ENCODE measurements around the gene DAPK2.

Gene DAPK2

DNA sequence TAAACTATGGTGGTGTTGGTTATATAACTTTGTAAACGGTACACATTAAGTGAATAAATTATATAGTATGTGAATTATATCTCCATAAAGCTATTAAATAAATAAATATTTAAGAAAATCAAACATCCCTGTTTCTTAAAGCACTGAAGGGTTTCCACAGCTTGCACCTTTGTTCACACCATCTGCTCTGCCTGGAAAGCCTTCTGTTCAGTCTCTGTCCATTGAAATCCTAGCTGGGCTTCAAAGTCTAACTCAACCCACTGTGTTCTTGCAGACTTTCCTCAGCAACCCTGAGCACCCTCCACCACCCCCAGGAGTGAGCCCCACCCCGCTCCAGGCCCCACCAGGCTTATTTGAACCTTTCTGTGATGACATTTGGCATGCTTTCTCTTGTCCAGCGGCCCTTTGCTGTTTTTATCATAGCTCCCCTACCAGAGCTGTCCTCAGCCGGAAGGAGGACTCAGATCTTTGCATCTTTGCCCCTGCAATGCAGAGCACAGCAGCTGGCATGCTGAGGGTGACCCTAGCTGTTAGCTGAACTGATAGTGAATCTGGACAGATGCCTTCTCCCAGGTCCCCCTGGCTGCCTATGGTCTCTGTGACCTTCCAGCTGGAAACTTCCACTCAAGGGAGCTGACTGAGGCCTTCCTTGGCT lies 105.2 kb downstream of the DAPK2 start:
- TF ChIP-seq CTCF (IDR thresholded peaks at IDR 0.05; ENCODE audit: control insufficient read depth, extremely low read depth, insufficient read depth): no peak
- no peak overlapping the region for H3K4me3 ChIP-seq (ENCODE audit: low read depth, low read length)
- DNase-seq (ENCODE audit: low read depth): no peak

GRCh38 chr15:63939531-63940130 lies 106.7 kb downstream of the DAPK2 start:
- no peak for DNase-seq (ENCODE audit: low read depth)
- TF ChIP-seq CTCF (IDR thresholded peaks at IDR 0.05; ENCODE audit: control insufficient read depth, extremely low read depth, insufficient read depth): no peak
- no peak overlapping the region for H3K4me3 ChIP-seq (ENCODE audit: low read depth, low read length)

DNA sequence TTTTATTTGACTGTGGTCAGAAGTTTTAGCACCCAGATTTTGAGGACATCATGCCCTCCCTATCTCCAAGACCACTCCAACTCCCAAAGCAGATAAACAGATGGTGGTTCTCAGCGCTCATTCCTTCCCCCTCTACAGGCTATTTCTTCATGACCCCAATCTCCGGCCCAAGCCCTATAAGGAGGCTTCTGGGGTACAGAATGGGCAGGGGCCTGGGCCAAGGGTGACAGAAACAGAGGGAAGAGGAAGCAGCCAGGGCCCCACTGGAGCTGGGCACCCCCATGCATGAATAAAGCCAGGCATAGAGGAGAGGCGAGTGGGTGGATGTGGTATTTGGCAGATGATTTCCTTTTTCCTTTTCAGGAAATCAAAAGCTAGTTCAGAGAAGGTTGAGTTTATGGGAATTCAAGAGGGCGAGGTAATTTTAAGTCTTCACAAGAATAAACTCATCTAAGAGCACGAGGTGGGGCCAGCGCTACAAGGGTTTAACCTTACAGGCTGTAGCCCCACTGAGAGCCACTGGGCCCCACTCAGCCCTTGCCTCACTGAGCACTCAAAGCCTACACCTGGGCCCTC lies 107.7 kb downstream of the DAPK2 start:
- no peak for TF ChIP-seq CTCF (IDR thresholded peaks at IDR 0.05; ENCODE audit: control insufficient read depth, extremely low read depth, insufficient read depth)
- H3K4me3 ChIP-seq (ENCODE audit: low read depth, low read length): no peak overlapping the region
- no peak for DNase-seq (ENCODE audit: low read depth)

- no peak for DNase-seq (ENCODE audit: low read depth)
- no peak for TF ChIP-seq CTCF (IDR thresholded peaks at IDR 0.05; ENCODE audit: control insufficient read depth, extremely low read depth, insufficient read depth)
- H3K4me3 ChIP-seq (ENCODE audit: low read depth, low read length): no peak overlapping the region
Observed at GRCh38 chr15:63933522-63933921, 112.8 kb downstream of the DAPK2 start.

DNA sequence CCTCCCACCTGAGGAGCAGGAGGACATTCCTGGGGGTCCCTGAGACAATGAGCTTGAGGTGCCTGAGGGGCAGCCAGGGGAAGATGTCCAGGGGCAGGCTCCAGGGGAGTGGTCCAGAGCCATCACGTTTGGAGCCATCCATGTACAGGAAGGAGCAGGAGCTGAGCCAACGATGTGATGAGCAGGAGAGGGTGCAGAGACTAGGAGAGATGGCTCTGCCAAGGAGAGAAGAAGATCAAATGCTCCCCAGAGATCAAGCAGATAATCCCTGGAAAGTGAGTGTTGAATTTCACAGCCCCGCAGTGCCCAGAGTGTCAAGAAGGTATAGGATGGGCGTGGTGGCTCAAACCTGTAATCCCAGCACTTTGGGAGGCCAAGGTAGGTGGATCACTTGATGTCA lies 114.7 kb downstream of the DAPK2 start:
- no peak for TF ChIP-seq CTCF (IDR thresholded peaks at IDR 0.05; ENCODE audit: control insufficient read depth, extremely low read depth, insufficient read depth)
- no peak overlapping the region for H3K4me3 ChIP-seq (ENCODE audit: low read depth, low read length)
- DNase-seq (ENCODE audit: low read depth): no peak

DNA sequence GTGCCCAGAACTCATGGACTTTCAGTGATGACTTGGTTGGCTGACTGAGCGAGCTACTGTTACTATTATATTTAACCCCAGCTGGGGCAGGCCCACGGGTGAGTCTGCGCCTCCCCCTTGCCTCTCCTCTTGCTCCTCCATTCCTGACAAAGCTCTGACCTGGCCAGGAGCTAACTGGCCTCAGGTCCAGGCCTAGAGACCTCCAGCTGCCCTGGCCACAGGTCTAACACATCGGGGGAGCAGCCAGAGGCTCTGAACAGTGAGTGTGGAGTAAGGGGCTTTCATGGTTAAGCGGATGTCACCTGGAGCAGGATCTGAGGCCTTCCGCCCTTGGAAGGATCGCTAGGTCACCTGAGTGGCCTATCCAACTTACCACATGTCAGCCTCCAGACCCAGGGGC lies 116.3 kb downstream of the DAPK2 start:
- no peak overlapping the region for H3K4me3 ChIP-seq (ENCODE audit: low read depth, low read length)
- no peak for TF ChIP-seq CTCF (IDR thresholded peaks at IDR 0.05; ENCODE audit: control insufficient read depth, extremely low read depth, insufficient read depth)
- DNase-seq (ENCODE audit: low read depth): no peak

Measured in LNCaP clone FGC (cell line).